IMR-90 (cell line): ENCODE data around the gene RPL12. TPM values are rescaled to one million over a fixed set of nuclear protein-coding genes. Genes with fewer than 3 reads are reported as not detected.

Experiments
- ATAC-seq: fragments of 200-7000 bp; cut with Tn5 transposase; 2 replicates; pipeline ENCODE4 v1.9.1; 2020; ENCODE audit warnings: low read depth, mild to moderate bottlenecking, moderate library complexity
- BruUV-seq: library from RNA; stranded (reverse); fragments of 400-500 nt; replicated peaks from 2 replicates; lab custom pipeline; 2021; lab: Mats Ljungman, UMichigan
- CTCF ChIA-PET: fragments of 300-600 bp; formaldehyde crosslinking; extraction: SDS; loops from one replicate; lab custom pipeline; 2021; ENCODE audit warnings: antibody characterized with exemption; lab: Yijun Ruan, JAX
- POLR2A ChIA-PET: fragments of 300-600 bp; sonication (Branson Sonifier 250); formaldehyde crosslinking; loops from one replicate; lab custom pipeline; 2022; ENCODE audit warnings: antibody characterized with exemption; ENCODE audit not compliant: unreplicated experiment; lab: Charles Lee
- DNase-seq: peaks from one replicate; pipeline ENCODE4 v3.0.0; 2013
- H2AFZ ChIP-seq: replicated peaks from 2 replicates; pipeline ENCODE3; 2013; ENCODE audit warnings: low read length, mild to moderate bottlenecking; ENCODE audit not compliant: poor library complexity
- H2AK5ac ChIP-seq: 2 replicates; pipeline ENCODE4 v1.6.1; 2013; ENCODE audit warnings: low read depth, low read length, inconsistent platforms
- H2AK9ac ChIP-seq: replicated peaks from 2 replicates; pipeline ENCODE3; 2013; ENCODE audit warnings: mild to moderate bottlenecking, low read depth, low read length, moderate library complexity; ENCODE audit not compliant: poor library complexity
- H2BK120ac ChIP-seq: 2 replicates; pipeline ENCODE4 v1.6.1; 2013; ENCODE audit warnings: low read depth, low read length, inconsistent platforms
- H2BK15ac ChIP-seq: 3 replicates; pipeline ENCODE4 v1.6.1; 2013; ENCODE audit warnings: low read depth, low read length, inconsistent platforms
- H2BK20ac ChIP-seq: 2 replicates; pipeline ENCODE4 v1.6.1; 2013; ENCODE audit warnings: low read depth, mild to moderate bottlenecking, inconsistent platforms, low read length, moderate library complexity
- H2BK5ac ChIP-seq: 2 replicates; pipeline ENCODE4 v1.6.1; 2013; ENCODE audit warnings: mild to moderate bottlenecking, low read depth, low read length, inconsistent platforms; ENCODE audit not compliant: poor library complexity, severe bottlenecking
- H3K14ac ChIP-seq: replicated peaks from 2 replicates; pipeline ENCODE4 v1.6.1; 2013; ENCODE audit warnings: low read depth, low read length, inconsistent platforms
- H3K18ac ChIP-seq: 2 replicates; pipeline ENCODE4 v1.6.1; 2013; ENCODE audit warnings: low read depth, low read length, control low read depth
- H3K23ac ChIP-seq: 2 replicates; pipeline ENCODE4 v1.6.1; 2013; ENCODE audit warnings: low read depth, low read length, inconsistent platforms
- H3K27ac ChIP-seq: 2 replicates; pipeline ENCODE4 v1.5.1; 2013; ENCODE audit warnings: mild to moderate bottlenecking, control low read depth, low read length; ENCODE audit not compliant: insufficient read depth
- H3K27me3 ChIP-seq: 2 replicates; pipeline ENCODE4 v1.6.1; 2013; ENCODE audit warnings: low read length; ENCODE audit not compliant: control insufficient read depth, insufficient read depth
- H3K36me3 ChIP-seq: 2 replicates; pipeline ENCODE4 v1.6.1; 2013; ENCODE audit warnings: low read length, mixed read lengths; ENCODE audit not compliant: control insufficient read depth, insufficient read depth
- H3K4ac ChIP-seq: 2 replicates; pipeline ENCODE4 v1.6.1; 2013; ENCODE audit warnings: low read depth, low read length, inconsistent platforms
- H3K4me1 ChIP-seq: 2 replicates; pipeline ENCODE4 v1.6.1; 2013; ENCODE audit warnings: low read length, mixed read lengths; ENCODE audit not compliant: control insufficient read depth, insufficient read depth
- H3K4me2 ChIP-seq: 2 replicates; pipeline ENCODE4 v1.6.1; 2013; ENCODE audit warnings: low read depth, mild to moderate bottlenecking, control low read depth, low read length, moderate library complexity
- H3K4me3 ChIP-seq: 2 replicates; pipeline ENCODE4 v1.5.1; 2013; ENCODE audit warnings: low read depth, mild to moderate bottlenecking, control low read depth, low read length, moderate library complexity; ENCODE audit not compliant: insufficient read depth
- H3K56ac ChIP-seq: 2 replicates; pipeline ENCODE4 v1.6.1; 2013; ENCODE audit warnings: low read length, inconsistent platforms; ENCODE audit not compliant: insufficient read depth; ENCODE audit errors: extremely low read depth
- H3K79me1 ChIP-seq, 2 experiments: 2 replicates each; pipeline ENCODE4 v1.6.1; 2013; ENCODE audit warnings: low read length in 2 of 2, inconsistent platforms in 1 of 2, low read depth in 1 of 2
- H3K9ac ChIP-seq: 2 replicates; pipeline ENCODE4 v1.6.1; 2013; ENCODE audit warnings: low read depth, low read length, control low read depth
- H3K9me1 ChIP-seq: 2 replicates; pipeline ENCODE4 v1.6.1; 2013; ENCODE audit warnings: low read length, inconsistent platforms; ENCODE audit not compliant: insufficient read depth
- H3K9me3 ChIP-seq: 2 replicates; pipeline ENCODE4 v1.6.1; 2013; ENCODE audit warnings: low read length; ENCODE audit not compliant: control insufficient read depth, insufficient read depth
- H4K20me1 ChIP-seq: 2 replicates; pipeline ENCODE4 v1.6.1; 2013; ENCODE audit warnings: low read length, inconsistent platforms; ENCODE audit not compliant: insufficient read depth
- H4K5ac ChIP-seq: 2 replicates; pipeline ENCODE4 v1.6.1; 2013; ENCODE audit warnings: mild to moderate bottlenecking, low read depth, low read length, control low read depth
- H4K8ac ChIP-seq, 2 experiments: 2 replicates each; pipeline ENCODE4 v1.6.1; 2013; ENCODE audit warnings: low read depth in 2 of 2, low read length in 2 of 2, control low read depth in 1 of 2, inconsistent platforms in 1 of 2
- H4K91ac ChIP-seq: 2 replicates; pipeline ENCODE4 v1.6.1; 2013; ENCODE audit warnings: low read depth, low read length, inconsistent platforms; ENCODE audit not compliant: insufficient read depth
- BHLHE40 ChIP-seq: fragments of 150-350 bp; IDR thresholded peaks from 2 replicates; pipeline ENCODE4 v1.6.1; 2016; ENCODE audit warnings: mild to moderate bottlenecking, low read depth, low read length
- CEBPB ChIP-seq: IDR thresholded peaks from 2 replicates; pipeline ENCODE4 v1.6.1; 2012; ENCODE audit warnings: low read depth, low read length, improper control_type of control experiment
- ELK1 ChIP-seq: fragments of 150-350 bp; IDR thresholded peaks from 2 replicates; pipeline ENCODE4 v1.6.1; 2016; ENCODE audit warnings: low read depth, mild to moderate bottlenecking, low read length, moderate library complexity, borderline replicate concordance
- FOS ChIP-seq: fragments of 150-350 bp; IDR thresholded peaks from 2 replicates; pipeline ENCODE4 v1.6.1; 2016; ENCODE audit warnings: low read depth, low read length
- MAZ ChIP-seq: IDR thresholded peaks from 2 replicates; pipeline ENCODE4 v1.6.1; 2012; ENCODE audit warnings: low read depth, mild to moderate bottlenecking, low read length, improper control_type of control experiment, moderate library complexity, borderline replicate concordance
- MXI1 ChIP-seq: IDR thresholded peaks from 2 replicates; pipeline ENCODE4 v1.6.1; 2012; ENCODE audit warnings: low read depth, mild to moderate bottlenecking, low read length, moderate library complexity, borderline replicate concordance
- NFE2L2 ChIP-seq: fragments of 150-350 bp; IDR thresholded peaks from 2 replicates; pipeline ENCODE4 v1.6.1; 2016; ENCODE audit warnings: low read depth, mild to moderate bottlenecking, low read length
- POLR2A ChIP-seq: IDR thresholded peaks from 2 replicates; pipeline ENCODE4 v1.6.1; 2012; ENCODE audit warnings: mild to moderate bottlenecking, low read depth, low read length
- RAD21 ChIP-seq: IDR thresholded peaks from 2 replicates; pipeline ENCODE4 v1.6.1; 2012; ENCODE audit warnings: low read length, improper control_type of control experiment
- RFX5 ChIP-seq: IDR thresholded peaks from 2 replicates; pipeline ENCODE4 v1.8.0; 2012; ENCODE audit warnings: low read depth, mild to moderate bottlenecking, low read length, moderate library complexity
- SMC3 ChIP-seq: fragments of 150-350 bp; IDR thresholded peaks from 2 replicates; pipeline ENCODE4 v1.6.1; 2016; ENCODE audit warnings: low read depth, mild to moderate bottlenecking, antibody characterized with exemption, low read length, moderate library complexity
- USF2 ChIP-seq: fragments of 150-350 bp; IDR thresholded peaks from 2 replicates; pipeline ENCODE4 v1.6.1; 2017; ENCODE audit warnings: mild to moderate bottlenecking, antibody characterized with exemption, low read length, low read depth
- WGBS, 2 experiments: methylation state at CpG; one replicate each; pipeline versions ENCODE4 v1.1.5 to v1.1.7; 2013; ENCODE audit warnings: missing lambda C conversion rate in 2 of 2; ENCODE audit not compliant: insufficient read length in 1 of 2; ENCODE audit errors: extremely low coverage in 2 of 2; 5-methylcytosine and 5-hydroxymethylcytosine counted together
- dilution Hi-C: fragments of 300-500 bp; cut with HindIII; formaldehyde crosslinking; loops from one replicate; pipeline ENCODE4 v1.14.3; 2018; ENCODE audit warnings: low sequenced_read_pairs; ENCODE audit not compliant: unreplicated experiment
- in situ Hi-C: fragments of 300-500 bp; cut with MboI; formaldehyde crosslinking; loops from 3 replicates; pipeline ENCODE4 v1.14.3; 2019; ENCODE audit warnings: low sequenced_read_pairs, inconsistent platforms, mixed read lengths
- intact Hi-C: fragments of 100-400 bp; cut with micrococcal nuclease; formaldehyde crosslinking; loops from 2 replicates; pipeline ENCODE4 v1.10.0; 2022
- polyA plus RNA-seq, 3 experiments: library from polyadenylated mRNA; depleted of rRNA; stranded (reverse); fragments of >200 nt; gene quantifications; 2 replicates each; pipeline ENCODE4 v1.2.3, GENCODE V29; 2012; ENCODE audit warnings: low replicate concordance in 1 of 3
- total RNA-seq: library from RNA; depleted of rRNA; stranded (reverse); fragments of >200 nt; gene quantifications from 2 replicates; pipeline ENCODE4 v1.2.3, GENCODE V29; 2012
- TF ChIP-seq, protein P1 (sequence below): conservative IDR thresholded peaks from 2 replicates; pipeline ENCODE4 v1.5.1; 2012; ENCODE audit warnings: mild to moderate bottlenecking, low read depth, low read length, improper control_type of control experiment

Gene RPL12
- total and polyA plus RNA-seq, 2 of the 4 experiments (the other 2 are of a cell fraction) = 1,864 to 2,379 TPM

GRCh38 chr9:127411122-127411521 lies 40.1 kb downstream of the RPL12 start:
- Histone ChIP-seq H3K27ac (no peak overlapping the region), H3K27me3 (no peaks in the 10 kb centered on the region), H3K23ac (no peak overlapping the region), H3K18ac (no peak overlapping the region), H3K9ac (no peak overlapping the region), H4K5ac (no peak overlapping the region), H2AFZ (no peak overlapping the region), H2BK15ac (no peak overlapping the region), H4K20me1 (no peaks in the 10 kb centered on the region), H3K79me1 (no peaks in the 10 kb centered on the region), H2BK5ac (no peak overlapping the region), H2BK120ac (no peak overlapping the region), H3K9me1 (peaks cover 6% of the 10 kb centered on the region; the same call in 1 of the 2 replicates), H3K4me3 (no peak overlapping the region), H3K36me3 (peaks cover 2% of the 10 kb centered on the region; the same call in 1 of the 2 replicates), H2AK5ac (no peak overlapping the region), H4K91ac (no peak overlapping the region), H4K8ac (no peak overlapping the region), H3K4ac (no peak overlapping the region), H3K9me3 (no peaks in the 10 kb centered on the region), H2AK9ac (no peak overlapping the region), H3K4me1 (no peaks in the 10 kb centered on the region), H2BK20ac (no peak overlapping the region), H3K56ac (no peak overlapping the region), H3K4me2 (no peak overlapping the region), H3K14ac (no peak overlapping the region)
- no peak for ATAC-seq
- ChIA-PET POLR2A (no interaction called here), CTCF (no interaction called here)
- TF ChIP-seq CEBPB (no peak), NFE2L2 (no peak), MXI1 (no peak), BHLHE40 (no peak), SMC3 (no peak), POLR2A (no peak), FOS (no peak), USF2 (no peak), MAZ (no peak), RAD21 (no peak), ELK1 (no peak), RFX5 (no peak)
- TF ChIP-seq, protein P1, sequence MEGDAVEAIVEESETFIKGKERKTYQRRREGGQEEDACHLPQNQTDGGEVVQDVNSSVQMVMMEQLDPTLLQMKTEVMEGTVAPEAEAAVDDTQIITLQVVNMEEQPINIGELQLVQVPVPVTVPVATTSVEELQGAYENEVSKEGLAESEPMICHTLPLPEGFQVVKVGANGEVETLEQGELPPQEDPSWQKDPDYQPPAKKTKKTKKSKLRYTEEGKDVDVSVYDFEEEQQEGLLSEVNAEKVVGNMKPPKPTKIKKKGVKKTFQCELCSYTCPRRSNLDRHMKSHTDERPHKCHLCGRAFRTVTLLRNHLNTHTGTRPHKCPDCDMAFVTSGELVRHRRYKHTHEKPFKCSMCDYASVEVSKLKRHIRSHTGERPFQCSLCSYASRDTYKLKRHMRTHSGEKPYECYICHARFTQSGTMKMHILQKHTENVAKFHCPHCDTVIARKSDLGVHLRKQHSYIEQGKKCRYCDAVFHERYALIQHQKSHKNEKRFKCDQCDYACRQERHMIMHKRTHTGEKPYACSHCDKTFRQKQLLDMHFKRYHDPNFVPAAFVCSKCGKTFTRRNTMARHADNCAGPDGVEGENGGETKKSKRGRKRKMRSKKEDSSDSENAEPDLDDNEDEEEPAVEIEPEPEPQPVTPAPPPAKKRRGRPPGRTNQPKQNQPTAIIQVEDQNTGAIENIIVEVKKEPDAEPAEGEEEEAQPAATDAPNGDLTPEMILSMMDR = no peak
- in situ Hi-C loops (no loop called here), dilution Hi-C loops (no loop called here), intact Hi-C loops (no loop called here)
- BruUV-seq = no TSS peak
- 100% methylated on average over 1 of the region's 4 CpGs; no CpG with 5 or more reads in 1 of the 2 experiments for WGBS, 2 experiments
- DNase-seq = no peak
